Adrenal gland (tissue), 12 donors: Measurements from ENCODE around the gene TFRC. TPM values are rescaled to one million over a fixed set of nuclear protein-coding genes. Genes with fewer than 3 reads are reported as not detected.
"Not testable (repeated sequence)": the region's sequence is repeated elsewhere in the genome, so short reads cannot be mapped to it uniquely, and the experiment has no call there.

Experiments
- DNase-seq, 7 donors: peaks; one replicate each; pipeline ENCODE4 v3.0.0-alpha.2; 2019 to 2020
- H3K27ac ChIP-seq, 5 donors: fragments of 200-600 bp; sonication (generic) in 4 of 5; 1 replicate in 3 of 5; 2 replicates in 2 of 5; pipeline versions ENCODE4 v1.5.1 to v1.8.0; 2016 to 2020; ENCODE audit warnings: mild to moderate bottlenecking in 1 of 5
- H3K27me3 ChIP-seq: fragments of 200-600 bp; 2 replicates; pipeline ENCODE4 v1.8.0; 2021
- H3K36me3 ChIP-seq, 2 donors: fragments of 200-600 bp; replicated peaks in 1 of 2; 1 replicate in 1 of 2; 2 replicates in 1 of 2; pipeline versions ENCODE4 v1.5.1 to v1.8.0; 2018 to 2022
- H3K4me1 ChIP-seq, 2 donors: fragments of 200-600 bp; replicated peaks in 1 of 2; 1 replicate in 1 of 2; 2 replicates in 1 of 2; pipeline versions ENCODE4 v1.5.1 to v1.8.0; 2018 to 2021
- H3K4me3 ChIP-seq, 4 donors: fragments of 200-600 bp; sonication (generic) in 3 of 4; one replicate each; pipeline ENCODE4 v1.5.1; 2016 to 2018
- H3K9me3 ChIP-seq, 3 donors: fragments of 200-600 bp; sonication (generic) in 1 of 3; replicated peaks in 1 of 3; 1 replicate in 2 of 3; 2 replicates in 1 of 3; pipeline versions ENCODE4 v1.5.1 to v1.8.0; 2016 to 2021
- CTCF ChIP-seq, 6 experiments: fragments of 450-650 bp in 4 of 6; fragments of 200-600 bp in 2 of 6; sonication (generic) in 1 of 6; IDR thresholded peaks; 1 replicate in 5 of 6; 2 replicates in 1 of 6; pipeline versions ENCODE4 v1.5.1 to v1.8.0; 2016 to 2021; ENCODE audit warnings: antibody characterized with exemption in 6 of 6, mild to moderate bottlenecking in 2 of 6, moderate library complexity in 1 of 6
- POLR2A ChIP-seq, 2 donors: fragments of 450-650 bp; IDR thresholded peaks; one replicate each; pipeline ENCODE4 v1.6.1; 2017; ENCODE audit warnings: antibody characterized with exemption in 2 of 2, mild to moderate bottlenecking in 2 of 2, moderate library complexity in 1 of 2
- WGBS, 4 donors: extraction: QIAGEN DNeasy Blood & Tissue Kit in 2 of 4; methylation state at CpG; one replicate each; pipeline versions ENCODE4 v1.1.5 to v1.1.7; 2013 to 2017; 5-methylcytosine and 5-hydroxymethylcytosine counted together
- intact Hi-C, 2 donors: fragments of 100-400 bp; cut with DNase I; formaldehyde crosslinking; loops; one replicate each; pipeline versions ENCODE4 v1.14.1 to v1.15.0; 2022 to 2023
- polyA plus RNA-seq, 3 donors: library from polyadenylated mRNA; stranded (reverse); fragments of 200-250 nt in 2 of 3; fragments of 350-450 nt in 1 of 3; fragmentation: Illumina TruSeq in 1 of 3; extraction: RNeasy Lipid Tissue Mini Kit (QIAGEN cat#74804) in 1 of 3; gene quantifications; one replicate each; pipeline ENCODE4 v1.2.3, GENCODE V29; 2013 to 2014
- small RNA-seq, 2 donors: library from RNA; depleted of rRNA; stranded (forward); fragments of <200 nt; gene quantifications; one replicate each; pipeline ENCODE3, GENCODE V24; 2016
- total RNA-seq, 9 donors: library from RNA; depleted of rRNA in 4 of 9; stranded (reverse); fragments of >200 nt in 4 of 9; fragments of 120-200 nt in 1 of 9; fragmentation: NEBNext Ultra II Directional in 1 of 9; extraction: Animal tissue kit (Norgen Biotek cat#: 25700) in 1 of 9; gene quantifications; one replicate each; pipeline versions ENCODE4 v1.1.0 to v1.2.4, GENCODE V29; 2013 to 2023
- donor health status: healthy with polysubstance abuse.
- donor health status: Bipolar disorder and iron deficiency.
- donor health status: DM: yes; HTN: yes; CAD: no.
- donor health status: DM: no; HTN: no; CAD: no.
- donor health status: DM: no; HTN: no; CAD: no.
- donor health status: DM: yes; HTN: yes; CAD: no.

Gene TFRC
- total and polyA plus RNA-seq, 12 donors, result 7.3 to 414 (median 60.8) TPM

GRCh38 chr3:196003611-196004010 is 78.3 kb downstream of the TFRC start:
- intact Hi-C loops, result no loop called here
- no peak for DNase-seq

GRCh38 chr3:196002721-196003120 is 79.2 kb downstream of the TFRC start:
- H3K9me3 ChIP-seq, DNase-seq, H3K27me3 ChIP-seq, H3K4me3 ChIP-seq, H3K27ac ChIP-seq, intact Hi-C loops, H3K36me3 ChIP-seq, H3K4me1 ChIP-seq: not testable (repeated sequence)
- WGBS, 4 donors, result 77 to 92% (median 87%) methylated on average over 6 of the region's 6 CpGs

More at GRCh38 chr3:196003611-196004010, 78.3 kb downstream of the TFRC start:
- H3K4me3 ChIP-seq, result no peak overlapping the region
- H3K27ac ChIP-seq, result no peak overlapping the region
- H3K4me1 ChIP-seq, result no peaks in the 10 kb centered on the region
- no peak for TF ChIP-seq POLR2A (IDR thresholded peaks at IDR 0.05)
- TF ChIP-seq CTCF (IDR thresholded peaks at IDR 0.05), result no peak
- no peaks in the 10 kb centered on the region for H3K36me3 ChIP-seq
- H3K27me3 ChIP-seq, result no peaks in the 10 kb centered on the region
- WGBS, 4 donors, result 85 to 93% (median 90%) methylated on average over 12 of the region's 12 CpGs
- H3K9me3 ChIP-seq, result no peaks in the 10 kb centered on the region

- H3K27me3 ChIP-seq, intact Hi-C loops, H3K36me3 ChIP-seq, H3K4me3 ChIP-seq, H3K9me3 ChIP-seq, H3K27ac ChIP-seq, DNase-seq, H3K4me1 ChIP-seq: not testable (repeated sequence)
- 78 to 88% (median 84%) methylated on average over 7 of the region's 7 CpGs for WGBS, 4 donors
These were observed 80.7 kb downstream of the TFRC start for GRCh38 chr3:196001240-196001639.

- intact Hi-C loops, H3K4me1 ChIP-seq: not testable (repeated sequence)
- WGBS, 4 donors, result 76 to 85% (median 82%) methylated on average over 9 to 14 of the region's 15 CpGs
These were observed 81.4 kb downstream of the TFRC start for GRCh38 chr3:196000360-196000950.

GRCh38 chr3:195999896-196000295 is 82.0 kb downstream of the TFRC start:
- Histone ChIP-seq H3K9me3 (no peaks in the 10 kb centered on the region), H3K36me3 (no peaks in the 10 kb centered on the region), H3K27me3 (no peaks in the 10 kb centered on the region), H3K4me1 (no peaks in the 10 kb centered on the region), H3K27ac (no peak overlapping the region), H3K4me3 (no peak overlapping the region)
- intact Hi-C loops, result no loop called here
- TF ChIP-seq CTCF (IDR thresholded peaks at IDR 0.05), result no peak
- WGBS, 4 donors, result 74 to 87% (median 81%) methylated on average over 7 to 8 of the region's 8 CpGs
- DNase-seq, result no peak

More at GRCh38 chr3:196000360-196000950, 81.4 kb downstream of the TFRC start:
- H3K27me3 ChIP-seq, H3K36me3 ChIP-seq, H3K4me3 ChIP-seq, DNase-seq, H3K27ac ChIP-seq, H3K9me3 ChIP-seq: not testable (repeated sequence)

Small RNA genes lying within 50 kb of the gene (small RNA-seq; reads per million reads assigned to genes)
- 0 reads per million in 2 donors for gene RNU7-18P

Other genes with a start within 250 kb of the TFRC start
- 10 to 100 TPM in 6 of 9 donors, 1 to 10 TPM in 3; 3.4 to 48.5 (median 24.5) TPM for gene TNK2, start 173.5 kb downstream of the TFRC start, total RNA-seq
- 100 to 1,000 TPM in 1 of 3 donors, 10 to 100 TPM in 1, 1 to 10 TPM in 1; 6.1 to 161 (median 65.4) TPM for gene TNK2, start 173.5 kb downstream of the TFRC start, polyA plus RNA-seq
- 10 to 100 TPM in 4 of 9 donors, 1 to 10 TPM in 4, not detected in 1; 3.0 to 26.0 (median 8.2) TPM for gene ZDHHC19, start 129.3 kb upstream of the TFRC start, total RNA-seq
- 10 to 100 TPM in 1 of 3 donors, 1 to 10 TPM in 2; 5.9 to 59.2 (median 7.4) TPM for gene ZDHHC19, start 129.3 kb upstream of the TFRC start, polyA plus RNA-seq
- 10 to 100 TPM in 5 of 9 donors, 1 to 10 TPM in 4; 1.2 to 73.1 (median 10.8) TPM for gene SLC51A, start 134.4 kb upstream of the TFRC start, total RNA-seq
- gene SLC51A, start 134.4 kb upstream of the TFRC start, polyA plus RNA-seq, result 10 to 100 TPM in 2 of 3 donors, 1 to 10 TPM in 1; 3.7 to 45.5 (median 35.0) TPM
- gene PCYT1A, start 205.6 kb upstream of the TFRC start, total RNA-seq, result 10 to 100 TPM; 44.9 to 97.1 (median 78.0) TPM
- gene PCYT1A, start 205.6 kb upstream of the TFRC start, polyA plus RNA-seq, result 100 to 1,000 TPM in 1 of 3 donors, 10 to 100 TPM in 2; 20.8 to 111 (median 27.5) TPM
- 10 to 100 TPM in 3 of 9 donors, 1 to 10 TPM in 6; 3.4 to 34.5 (median 8.9) TPM for gene DYNLT2B, start 236.2 kb upstream of the TFRC start, total RNA-seq
- 10 to 100 TPM; 13.6 to 19.0 (median 14.6) TPM for gene DYNLT2B, start 236.2 kb upstream of the TFRC start, polyA plus RNA-seq